Vagina (tissue), 2 donors: ENCODE data around the gene FOXD2.

Experiments
- POLR2AphosphoS5 ChIP-seq, 2 donors: sonication (generic); formaldehyde crosslinking; IDR thresholded peaks; one replicate each; pipeline ENCODE4 v1.9.0; 2017; ENCODE audit warnings: antibody characterized with exemption in 2 of 2, mild to moderate bottlenecking in 2 of 2, low read depth in 1 of 2; ENCODE audit not compliant: insufficient read depth in 1 of 2
- TF ChIP-seq, protein P1 (sequence below), 3 experiments: fragments of 450-650 bp in 2 of 3; fragments of 200-600 bp in 1 of 3; sonication (generic) in 1 of 3; IDR thresholded peaks; one replicate each; pipeline ENCODE4 v1.5.1; 2017 to 2019; ENCODE audit warnings: antibody characterized with exemption in 3 of 3, mild to moderate bottlenecking in 2 of 3, moderate library complexity in 2 of 3

DNA sequence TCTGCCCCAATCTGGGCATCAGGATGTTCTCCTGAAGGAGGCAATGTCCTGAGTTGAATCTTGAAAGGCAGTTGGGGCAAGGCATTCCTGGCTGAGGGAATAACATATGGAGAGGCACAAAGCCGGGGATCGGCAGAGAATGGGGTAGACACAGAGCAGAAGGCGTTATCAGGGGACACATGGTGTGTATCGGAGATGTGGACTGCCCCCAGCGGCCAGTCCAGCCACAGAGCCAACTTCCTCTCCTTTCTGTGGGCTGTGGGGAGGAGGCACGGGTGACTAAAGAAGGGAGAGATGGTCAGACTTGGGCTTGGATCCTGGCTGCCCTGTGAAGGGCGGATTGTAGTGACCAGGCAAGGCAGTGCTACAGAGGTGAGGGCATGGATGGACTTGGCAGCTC lies 32.1 kb downstream of the FOXD2 start:
- TF ChIP-seq, protein P1, sequence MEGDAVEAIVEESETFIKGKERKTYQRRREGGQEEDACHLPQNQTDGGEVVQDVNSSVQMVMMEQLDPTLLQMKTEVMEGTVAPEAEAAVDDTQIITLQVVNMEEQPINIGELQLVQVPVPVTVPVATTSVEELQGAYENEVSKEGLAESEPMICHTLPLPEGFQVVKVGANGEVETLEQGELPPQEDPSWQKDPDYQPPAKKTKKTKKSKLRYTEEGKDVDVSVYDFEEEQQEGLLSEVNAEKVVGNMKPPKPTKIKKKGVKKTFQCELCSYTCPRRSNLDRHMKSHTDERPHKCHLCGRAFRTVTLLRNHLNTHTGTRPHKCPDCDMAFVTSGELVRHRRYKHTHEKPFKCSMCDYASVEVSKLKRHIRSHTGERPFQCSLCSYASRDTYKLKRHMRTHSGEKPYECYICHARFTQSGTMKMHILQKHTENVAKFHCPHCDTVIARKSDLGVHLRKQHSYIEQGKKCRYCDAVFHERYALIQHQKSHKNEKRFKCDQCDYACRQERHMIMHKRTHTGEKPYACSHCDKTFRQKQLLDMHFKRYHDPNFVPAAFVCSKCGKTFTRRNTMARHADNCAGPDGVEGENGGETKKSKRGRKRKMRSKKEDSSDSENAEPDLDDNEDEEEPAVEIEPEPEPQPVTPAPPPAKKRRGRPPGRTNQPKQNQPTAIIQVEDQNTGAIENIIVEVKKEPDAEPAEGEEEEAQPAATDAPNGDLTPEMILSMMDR (IDR thresholded peaks at IDR 0.05) = no peak
- TF ChIP-seq POLR2AphosphoS5 (IDR thresholded peaks at IDR 0.05; ENCODE audit: insufficient read depth in 1 of 2, low read depth in 1 of 2) = no peak
